ENCODE results near the gene CYFIP2. TPM values are rescaled to one million over a fixed set of nuclear protein-coding genes. Genes with fewer than 3 reads are reported as not detected.
A peak's percentile ranks its signal among the peaks of the same experiment; 100 is the strongest.

CYFIP2 gene
- total and polyA plus RNA-seq, 2 of the 13 experiments (the other 11 are each of a cell fraction or from before 2014, with no cell fraction given): 22.6 to 30.3 TPM

DNA sequence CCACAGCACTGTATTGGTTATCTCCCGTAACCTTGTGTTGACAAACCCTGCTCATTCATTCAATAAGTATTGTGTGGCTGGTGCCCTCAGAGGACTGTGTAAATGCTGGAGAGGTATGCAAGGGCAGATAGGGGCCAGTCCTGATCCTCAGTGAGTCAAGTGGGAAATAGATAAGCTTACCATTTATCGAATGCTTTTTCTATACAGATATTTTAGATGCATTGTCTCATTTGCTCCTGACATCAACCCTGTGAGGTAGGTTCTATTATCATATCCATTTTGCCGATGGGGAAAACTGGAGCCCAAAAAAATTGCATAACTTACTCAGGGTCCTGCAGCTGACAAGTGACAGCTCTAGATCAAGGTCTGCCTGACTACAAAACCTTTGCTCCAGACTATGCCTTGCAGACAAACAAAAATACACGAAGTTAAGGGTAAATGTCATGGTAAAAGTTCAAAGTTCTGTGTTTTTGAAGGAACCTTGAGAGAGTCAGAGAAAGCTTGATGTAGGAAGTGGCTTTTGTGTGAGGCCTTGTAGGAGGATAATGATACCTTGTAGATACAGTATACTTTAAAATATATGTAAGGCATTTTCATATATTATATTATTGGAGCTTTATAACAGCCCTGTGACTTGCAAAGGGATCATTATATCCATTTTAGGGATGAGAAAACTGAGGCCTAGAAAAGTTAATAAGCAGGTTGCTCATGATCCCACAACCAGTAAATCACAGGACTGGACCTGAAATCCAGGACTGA is 22.7 kb downstream of the CYFIP2 start (continued):
- no peak for TF ChIP-seq NFKBIZ (CRISPR knock-in tag; IDR thresholded peaks at IDR 0.05)
- no peak for TF ChIP-seq HOXD1 (CRISPR knock-in tag; IDR thresholded peaks at IDR 0.05)
- TF ChIP-seq FOXA3 (CRISPR knock-in tag; IDR thresholded peaks at IDR 0.05): peak; percentile 79
- no peak for TF ChIP-seq EZH2 (conservative IDR thresholded peaks at IDR 0.05; ENCODE audit: low read depth, low read length)
- TF ChIP-seq MTF2 (CRISPR knock-in tag; IDR thresholded peaks at IDR 0.05; ENCODE audit: borderline replicate concordance): no peak
- no peak for TF ChIP-seq GABPA (IDR thresholded peaks at IDR 0.05; ENCODE audit: low read depth, low read length)
- TF ChIP-seq GABPA (CRISPR knock-in tag; IDR thresholded peaks at IDR 0.05; ENCODE audit: low read depth): no peak; the same call in 1 of the 2 replicates
- no peak for TF ChIP-seq ZNF558 (CRISPR knock-in tag; IDR thresholded peaks at IDR 0.05; ENCODE audit: borderline replicate concordance)
- no peak for TF ChIP-seq ZNF766 (CRISPR knock-in tag; IDR thresholded peaks at IDR 0.05; ENCODE audit: borderline replicate concordance)
- TF ChIP-seq, protein P1, sequence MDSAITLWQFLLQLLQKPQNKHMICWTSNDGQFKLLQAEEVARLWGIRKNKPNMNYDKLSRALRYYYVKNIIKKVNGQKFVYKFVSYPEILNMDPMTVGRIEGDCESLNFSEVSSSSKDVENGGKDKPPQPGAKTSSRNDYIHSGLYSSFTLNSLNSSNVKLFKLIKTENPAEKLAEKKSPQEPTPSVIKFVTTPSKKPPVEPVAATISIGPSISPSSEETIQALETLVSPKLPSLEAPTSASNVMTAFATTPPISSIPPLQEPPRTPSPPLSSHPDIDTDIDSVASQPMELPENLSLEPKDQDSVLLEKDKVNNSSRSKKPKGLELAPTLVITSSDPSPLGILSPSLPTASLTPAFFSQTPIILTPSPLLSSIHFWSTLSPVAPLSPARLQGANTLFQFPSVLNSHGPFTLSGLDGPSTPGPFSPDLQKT (CRISPR knock-in tag; IDR thresholded peaks at IDR 0.05; ENCODE audit: borderline replicate concordance): no peak
- TF ChIP-seq, protein P2, sequence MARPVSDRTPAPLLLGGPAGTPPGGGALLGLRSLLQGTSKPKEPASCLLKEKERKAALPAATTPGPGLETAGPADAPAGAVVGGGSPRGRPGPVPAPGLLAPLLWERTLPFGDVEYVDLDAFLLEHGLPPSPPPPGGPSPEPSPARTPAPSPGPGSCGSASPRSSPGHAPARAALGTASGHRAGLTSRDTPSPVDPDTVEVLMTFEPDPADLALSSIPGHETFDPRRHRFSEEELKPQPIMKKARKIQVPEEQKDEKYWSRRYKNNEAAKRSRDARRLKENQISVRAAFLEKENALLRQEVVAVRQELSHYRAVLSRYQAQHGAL (CRISPR knock-in tag; IDR thresholded peaks at IDR 0.05; ENCODE audit: not compliant biosample characterization): no peak
- TF ChIP-seq ZNF589 (CRISPR knock-in tag; conservative IDR thresholded peaks at IDR 0.05): no peak
- TF ChIP-seq ZNF274 (CRISPR knock-in tag; IDR thresholded peaks at IDR 0.05): no peak
- no peak for TF ChIP-seq RFX5 (IDR thresholded peaks at IDR 0.05; ENCODE audit: low read depth, low read length)
- TF ChIP-seq, protein P3, sequence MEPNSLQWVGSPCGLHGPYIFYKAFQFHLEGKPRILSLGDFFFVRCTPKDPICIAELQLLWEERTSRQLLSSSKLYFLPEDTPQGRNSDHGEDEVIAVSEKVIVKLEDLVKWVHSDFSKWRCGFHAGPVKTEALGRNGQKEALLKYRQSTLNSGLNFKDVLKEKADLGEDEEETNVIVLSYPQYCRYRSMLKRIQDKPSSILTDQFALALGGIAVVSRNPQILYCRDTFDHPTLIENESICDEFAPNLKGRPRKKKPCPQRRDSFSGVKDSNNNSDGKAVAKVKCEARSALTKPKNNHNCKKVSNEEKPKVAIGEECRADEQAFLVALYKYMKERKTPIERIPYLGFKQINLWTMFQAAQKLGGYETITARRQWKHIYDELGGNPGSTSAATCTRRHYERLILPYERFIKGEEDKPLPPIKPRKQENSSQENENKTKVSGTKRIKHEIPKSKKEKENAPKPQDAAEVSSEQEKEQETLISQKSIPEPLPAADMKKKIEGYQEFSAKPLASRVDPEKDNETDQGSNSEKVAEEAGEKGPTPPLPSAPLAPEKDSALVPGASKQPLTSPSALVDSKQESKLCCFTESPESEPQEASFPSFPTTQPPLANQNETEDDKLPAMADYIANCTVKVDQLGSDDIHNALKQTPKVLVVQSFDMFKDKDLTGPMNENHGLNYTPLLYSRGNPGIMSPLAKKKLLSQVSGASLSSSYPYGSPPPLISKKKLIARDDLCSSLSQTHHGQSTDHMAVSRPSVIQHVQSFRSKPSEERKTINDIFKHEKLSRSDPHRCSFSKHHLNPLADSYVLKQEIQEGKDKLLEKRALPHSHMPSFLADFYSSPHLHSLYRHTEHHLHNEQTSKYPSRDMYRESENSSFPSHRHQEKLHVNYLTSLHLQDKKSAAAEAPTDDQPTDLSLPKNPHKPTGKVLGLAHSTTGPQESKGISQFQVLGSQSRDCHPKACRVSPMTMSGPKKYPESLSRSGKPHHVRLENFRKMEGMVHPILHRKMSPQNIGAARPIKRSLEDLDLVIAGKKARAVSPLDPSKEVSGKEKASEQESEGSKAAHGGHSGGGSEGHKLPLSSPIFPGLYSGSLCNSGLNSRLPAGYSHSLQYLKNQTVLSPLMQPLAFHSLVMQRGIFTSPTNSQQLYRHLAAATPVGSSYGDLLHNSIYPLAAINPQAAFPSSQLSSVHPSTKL (CRISPR knock-in tag; IDR thresholded peaks at IDR 0.05): peak; percentile 71
- no peak for TF ChIP-seq DMAP1 (CRISPR knock-in tag; IDR thresholded peaks at IDR 0.05)
- no peak for TF ChIP-seq CENPX (CRISPR knock-in tag; IDR thresholded peaks at IDR 0.05)
- TF ChIP-seq ZFP41 (CRISPR knock-in tag; IDR thresholded peaks at IDR 0.05; ENCODE audit: borderline replicate concordance): no peak
- TF ChIP-seq ZBTB7A (CRISPR knock-in tag; IDR thresholded peaks at IDR 0.05): no peak
- TF ChIP-seq SETDB1 (CRISPR knock-in tag; IDR thresholded peaks at IDR 0.05; ENCODE audit: borderline replicate concordance): no peak
- TF ChIP-seq, protein P4, sequence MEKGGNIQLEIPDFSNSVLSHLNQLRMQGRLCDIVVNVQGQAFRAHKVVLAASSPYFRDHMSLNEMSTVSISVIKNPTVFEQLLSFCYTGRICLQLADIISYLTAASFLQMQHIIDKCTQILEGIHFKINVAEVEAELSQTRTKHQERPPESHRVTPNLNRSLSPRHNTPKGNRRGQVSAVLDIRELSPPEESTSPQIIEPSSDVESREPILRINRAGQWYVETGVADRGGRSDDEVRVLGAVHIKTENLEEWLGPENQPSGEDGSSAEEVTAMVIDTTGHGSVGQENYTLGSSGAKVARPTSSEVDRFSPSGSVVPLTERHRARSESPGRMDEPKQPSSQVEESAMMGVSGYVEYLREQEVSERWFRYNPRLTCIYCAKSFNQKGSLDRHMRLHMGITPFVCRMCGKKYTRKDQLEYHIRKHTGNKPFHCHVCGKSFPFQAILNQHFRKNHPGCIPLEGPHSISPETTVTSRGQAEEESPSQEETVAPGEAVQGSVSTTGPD (CRISPR knock-in tag; IDR thresholded peaks at IDR 0.05): no peak
- TF ChIP-seq, protein P5, sequence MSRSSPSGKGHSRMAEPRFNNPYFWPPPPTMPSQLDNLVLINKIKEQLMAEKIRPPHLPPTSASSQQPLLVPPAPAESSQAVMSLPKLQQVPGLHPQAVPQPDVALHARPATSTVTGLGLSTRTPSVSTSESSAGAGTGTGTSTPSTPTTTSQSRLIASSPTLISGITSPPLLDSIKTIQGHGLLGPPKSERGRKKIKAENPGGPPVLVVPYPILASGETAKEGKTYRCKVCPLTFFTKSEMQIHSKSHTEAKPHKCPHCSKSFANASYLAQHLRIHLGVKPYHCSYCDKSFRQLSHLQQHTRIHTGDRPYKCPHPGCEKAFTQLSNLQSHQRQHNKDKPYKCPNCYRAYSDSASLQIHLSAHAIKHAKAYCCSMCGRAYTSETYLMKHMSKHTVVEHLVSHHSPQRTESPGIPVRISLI (CRISPR knock-in tag; IDR thresholded peaks at IDR 0.05; ENCODE audit: borderline replicate concordance): no peak
- no peak; the same call in 1 of the 2 replicates for TF ChIP-seq ZNF331 (CRISPR knock-in tag; IDR thresholded peaks at IDR 0.05)
